Measurements from ENCODE around the gene NHEJ1.

NHEJ1 gene

GRCh38 chr2:219071131-219071816 is 89.3 kb downstream of the NHEJ1 start:
- H3K4me1 ChIP-seq: no peaks in the 10 kb centered on the region
- H3K36me3 ChIP-seq (replicated peaks): no peaks in the 10 kb centered on the region; the same call in 1 of the 2 replicates
- H3K4me3 ChIP-seq: no peak overlapping the region
- no peak for DNase-seq (ENCODE audit: low spot score in 2 of 2)
- in situ Hi-C loops (cut with MboI; ENCODE audit: low sequenced_read_pairs): no loop called here
- H3K9me3 ChIP-seq: no peaks in the 10 kb centered on the region
- H3K27me3 ChIP-seq (ENCODE audit: low read depth): no peaks in the 10 kb centered on the region

DNA sequence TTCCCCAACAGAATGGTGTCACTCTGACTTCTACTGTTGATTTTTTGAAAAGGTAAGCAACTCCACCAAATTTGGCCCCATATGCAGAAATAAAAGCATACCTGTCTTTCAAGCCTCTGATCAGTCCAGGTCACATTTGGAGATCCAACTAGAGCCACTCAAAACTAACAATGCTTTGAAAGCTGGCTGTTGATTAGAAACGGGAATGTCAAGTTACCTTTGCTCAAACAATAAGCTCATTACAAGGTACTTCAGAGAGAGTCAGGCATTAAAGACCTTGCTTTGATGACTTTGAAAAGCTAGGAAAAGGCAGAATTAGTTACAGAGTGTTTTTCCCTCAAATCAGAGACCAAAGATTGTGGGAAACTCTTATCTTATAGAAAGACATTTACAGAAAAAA is 95.1 kb downstream of the NHEJ1 start:
- Histone ChIP-seq H3K4me3 (no peak overlapping the region), H3K4me1 (peaks cover 11% of the 10 kb centered on the region), H3K9me3 (no peaks in the 10 kb centered on the region), H3K27me3 (ENCODE audit: low read depth) (peaks cover 19% of the 10 kb centered on the region), H3K36me3 (replicated peaks) (no peaks in the 10 kb centered on the region)
- in situ Hi-C loops (cut with MboI; ENCODE audit: low sequenced_read_pairs): no loop called here
- DNase-seq (ENCODE audit: low spot score in 2 of 2): no peak

GRCh38 chr2:219062081-219062480 is 98.5 kb downstream of the NHEJ1 start:
- in situ Hi-C loops (cut with MboI; ENCODE audit: low sequenced_read_pairs): no loop called here
- H3K4me3 ChIP-seq: no peak overlapping the region
- H3K36me3 ChIP-seq (replicated peaks): no peaks in the 10 kb centered on the region
- H3K4me1 ChIP-seq: peaks cover 11% of the 10 kb centered on the region
- no peaks in the 10 kb centered on the region for H3K9me3 ChIP-seq
- no peak for DNase-seq (ENCODE audit: low spot score in 2 of 2)
- peaks cover 50% of the 10 kb centered on the region for H3K27me3 ChIP-seq (ENCODE audit: low read depth)

- Histone ChIP-seq H3K4me1 (peaks cover 11% of the 10 kb centered on the region), H3K4me3 (no peak within 1 kb of the TSS), H3K9me3 (no peaks in the 10 kb centered on the region), H3K27me3 (ENCODE audit: low read depth) (peaks cover 52% of the 10 kb centered on the region), H3K36me3 (replicated peaks) (no peaks in the 10 kb centered on the region)
- no peak for DNase-seq (ENCODE audit: low spot score in 2 of 2)
- in situ Hi-C loops (cut with MboI; ENCODE audit: low sequenced_read_pairs): no loop called here
Observed at GRCh38 chr2:219060821-219061791, 99.5 kb downstream of the NHEJ1 start, which contains the start of gene IHH. IHH (minus strand) TSS chr2:219060921; CDS start chr2:219060467, 454 bp downstream.

GRCh38 chr2:219059725-219060682 is 100.6 kb downstream of the NHEJ1 start:
- peaks cover 11% of the 10 kb centered on the region for H3K4me1 ChIP-seq
- peaks cover 52% of the 10 kb centered on the region for H3K27me3 ChIP-seq (ENCODE audit: low read depth)
- no peaks in the 10 kb centered on the region for H3K9me3 ChIP-seq
- in situ Hi-C loops (cut with MboI; ENCODE audit: low sequenced_read_pairs): loop anchor here (10.0 kb wide), 1 partner anchor 95 kb away; no protein-coding TSS in a partner anchor
- no peak for DNase-seq (ENCODE audit: low spot score in 2 of 2)
- no peaks in the 10 kb centered on the region for H3K36me3 ChIP-seq (replicated peaks)
- H3K4me3 ChIP-seq: no peak overlapping the region

DNA sequence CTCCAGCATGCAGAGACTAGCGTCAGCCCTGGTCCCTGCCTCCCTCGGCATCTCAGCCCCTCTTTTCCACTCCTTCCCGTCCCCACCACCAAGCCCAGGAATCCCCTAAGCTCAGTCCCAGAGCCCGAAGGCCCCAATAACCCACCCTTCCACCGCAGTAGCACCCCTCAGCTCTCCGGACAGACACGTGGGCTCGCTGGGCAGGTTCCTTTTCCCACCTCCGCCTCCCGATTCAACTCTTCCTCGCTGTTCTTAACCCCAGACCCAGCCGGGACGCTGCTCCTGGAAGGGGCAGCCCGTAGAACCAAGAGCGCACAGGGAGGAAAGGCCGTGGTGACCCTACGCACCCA is 101.3 kb downstream of the NHEJ1 start:
- peaks cover 52% of the 10 kb centered on the region for H3K27me3 ChIP-seq (ENCODE audit: low read depth)
- DNase-seq (ENCODE audit: low spot score in 2 of 2): no peak
- peaks cover 11% of the 10 kb centered on the region for H3K4me1 ChIP-seq
- H3K4me3 ChIP-seq: no peak overlapping the region
- no peaks in the 10 kb centered on the region for H3K9me3 ChIP-seq
- in situ Hi-C loops (cut with MboI; ENCODE audit: low sequenced_read_pairs): loop anchor here (10.0 kb wide), 1 partner anchor 95 kb away; no protein-coding TSS in a partner anchor
- no peaks in the 10 kb centered on the region for H3K36me3 ChIP-seq (replicated peaks)

DNA sequence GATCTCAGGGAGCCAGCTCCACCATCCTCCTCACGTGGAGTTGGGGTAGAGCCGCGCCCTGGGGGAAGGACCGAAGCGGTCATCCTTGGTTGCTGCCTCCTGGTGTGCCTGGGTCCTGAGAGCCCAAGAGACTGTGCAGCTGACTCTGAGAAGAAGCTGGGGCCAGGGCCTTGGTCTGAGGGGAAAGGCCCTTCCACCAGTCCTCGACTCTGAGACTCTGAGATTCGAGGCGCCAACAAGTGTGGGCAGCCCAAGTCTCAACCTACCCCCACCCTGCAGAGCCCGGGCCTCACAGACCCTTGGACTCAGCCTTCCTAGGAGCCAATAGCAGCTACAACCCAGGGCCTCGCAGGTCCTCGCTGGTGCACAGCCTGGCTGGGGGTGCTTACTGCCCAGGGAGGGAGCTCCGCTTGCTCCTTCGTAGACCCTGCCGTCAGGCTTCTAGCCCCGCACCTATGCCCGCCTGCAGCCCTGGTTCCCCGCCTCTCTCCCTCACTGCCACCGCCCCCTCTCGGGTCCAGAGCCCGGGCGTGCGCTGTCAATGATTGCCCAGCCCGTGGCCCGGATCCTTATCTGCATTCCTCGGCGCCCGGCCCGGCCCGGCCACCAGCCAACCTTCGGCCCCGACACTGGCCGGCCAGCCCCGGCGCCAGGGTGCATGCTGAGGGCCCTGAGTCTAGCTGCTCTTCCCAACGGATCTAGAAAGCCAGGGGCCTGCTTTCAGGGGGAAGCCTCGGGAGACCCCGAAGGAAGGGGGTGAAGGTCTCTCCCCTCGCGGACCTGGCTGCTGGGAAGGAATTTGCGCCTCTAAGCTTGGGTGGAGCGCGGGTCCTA is 101.9 kb downstream of the NHEJ1 start:
- in situ Hi-C loops (cut with MboI; ENCODE audit: low sequenced_read_pairs): loop anchor here (10.0 kb wide), 1 partner anchor 96 kb away; no protein-coding TSS in a partner anchor
- Histone ChIP-seq H3K4me3 (no peak overlapping the region), H3K27me3 (ENCODE audit: low read depth) (peaks cover 49% of the 10 kb centered on the region), H3K9me3 (no peaks in the 10 kb centered on the region), H3K4me1 (peaks cover 11% of the 10 kb centered on the region), H3K36me3 (replicated peaks) (no peaks in the 10 kb centered on the region)
- DNase-seq (ENCODE audit: low spot score in 2 of 2): no peak

- H3K36me3 ChIP-seq (replicated peaks): no peaks in the 10 kb centered on the region
- peaks cover 49% of the 10 kb centered on the region for H3K27me3 ChIP-seq (ENCODE audit: low read depth)
- no peaks in the 10 kb centered on the region for H3K9me3 ChIP-seq
- in situ Hi-C loops (cut with MboI; ENCODE audit: low sequenced_read_pairs): loop anchor here (10.0 kb wide), 1 partner anchor 97 kb away; no protein-coding TSS in a partner anchor
- peak; percentile 47 to 83 for DNase-seq (ENCODE audit: low spot score in 2 of 2)
- H3K4me3 ChIP-seq: no peak overlapping the region
- H3K4me1 ChIP-seq: peaks cover 7% of the 10 kb centered on the region
Observed at GRCh38 chr2:219057709-219058540, 102.7 kb downstream of the NHEJ1 start.

DNA sequence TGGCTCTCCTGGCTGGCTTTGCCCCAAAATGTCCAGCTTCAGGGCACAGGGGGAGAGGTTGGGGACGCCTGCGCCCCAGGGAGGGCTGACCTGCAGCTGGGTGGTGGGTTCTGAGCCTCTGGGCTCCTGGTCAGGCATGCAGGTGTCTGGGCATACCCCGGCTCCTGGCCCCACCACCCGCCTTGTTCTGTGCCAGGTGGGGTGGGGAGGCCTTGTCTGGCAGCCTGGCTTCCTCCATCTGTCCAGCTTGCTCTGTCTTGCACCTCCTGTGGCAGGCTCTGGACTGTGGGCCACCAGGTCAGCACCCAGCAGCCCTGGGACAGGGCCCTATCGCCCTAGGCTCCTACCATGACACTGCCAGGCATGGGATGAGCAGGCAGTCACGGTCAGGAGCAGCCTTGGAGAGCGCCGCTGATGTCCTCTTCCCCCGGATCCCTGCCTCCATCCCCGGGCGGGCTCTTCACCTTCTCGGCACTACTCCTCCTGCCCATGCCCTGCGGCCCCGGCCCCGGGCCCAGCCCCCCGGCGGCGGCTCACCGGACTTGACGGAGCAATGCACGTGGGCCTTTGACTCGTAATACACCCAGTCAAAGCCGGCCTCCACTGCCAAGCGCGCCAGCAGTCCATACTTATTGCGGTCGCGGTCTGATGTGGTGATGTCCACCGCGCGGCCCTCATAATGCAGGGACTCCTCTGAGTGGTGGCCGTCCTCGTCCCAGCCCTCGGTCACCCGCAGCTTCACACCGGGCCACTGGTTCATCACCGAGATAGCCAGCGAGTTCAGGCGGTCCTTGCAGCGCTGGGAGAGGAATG is 103.5 kb downstream of the NHEJ1 start:
- in situ Hi-C loops (cut with MboI; ENCODE audit: low sequenced_read_pairs): loop anchor here (10.0 kb wide), 1 partner anchor 98 kb away; no protein-coding TSS in a partner anchor
- no peak for DNase-seq (ENCODE audit: low spot score in 2 of 2)
- no peaks in the 10 kb centered on the region for H3K9me3 ChIP-seq
- H3K4me1 ChIP-seq: no peaks in the 10 kb centered on the region
- H3K27me3 ChIP-seq (ENCODE audit: low read depth): peaks cover 44% of the 10 kb centered on the region
- H3K4me3 ChIP-seq: no peak overlapping the region
- H3K36me3 ChIP-seq (replicated peaks): no peaks in the 10 kb centered on the region

DNA sequence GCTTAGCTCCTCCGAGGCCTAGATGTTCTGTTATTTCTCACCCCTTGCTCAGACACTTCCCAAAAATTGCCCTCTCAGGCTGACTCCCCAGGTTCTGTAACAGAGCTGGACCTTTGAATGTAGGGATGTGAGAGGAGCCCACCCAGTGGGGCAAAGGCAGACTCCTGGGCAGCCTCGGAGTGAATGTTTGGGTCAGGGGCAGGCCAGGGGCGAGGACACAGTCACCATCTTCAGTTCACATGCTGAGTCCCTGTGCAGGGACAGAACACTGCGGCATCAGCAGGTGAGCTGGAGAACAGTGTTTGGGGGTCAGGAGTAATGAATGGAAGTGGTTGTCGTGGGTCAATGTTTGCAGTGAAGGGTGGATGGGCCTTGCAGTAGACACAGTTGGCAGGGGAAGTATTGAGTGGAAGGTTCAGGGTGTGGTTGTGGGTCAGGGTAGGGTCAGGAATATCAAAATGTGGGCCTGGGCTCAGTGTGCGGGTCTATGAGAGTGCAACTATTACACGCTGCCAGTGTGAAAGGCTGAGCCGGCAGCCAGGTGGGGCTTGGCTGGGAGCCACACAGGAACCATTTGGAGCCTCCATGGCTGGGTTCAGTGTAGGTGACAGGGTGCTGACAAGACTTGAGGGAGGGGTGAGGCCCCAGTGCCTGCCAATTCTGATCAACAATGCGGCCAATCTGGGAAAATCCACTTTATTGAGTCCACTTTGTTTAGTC is 104.3 kb downstream of the NHEJ1 start:
- H3K27me3 ChIP-seq (ENCODE audit: low read depth): peaks cover 36% of the 10 kb centered on the region

More for the DNA sequence above, 104.3 kb downstream of the NHEJ1 start:
- no peaks in the 10 kb centered on the region for H3K36me3 ChIP-seq (replicated peaks)
- no peaks in the 10 kb centered on the region for H3K4me1 ChIP-seq
- H3K4me3 ChIP-seq: no peak overlapping the region
- in situ Hi-C loops (cut with MboI; ENCODE audit: low sequenced_read_pairs): loop anchor here (10.0 kb wide), 1 partner anchor 98 kb away; no protein-coding TSS in a partner anchor
- DNase-seq (ENCODE audit: low spot score in 2 of 2): no peak
- H3K9me3 ChIP-seq: no peaks in the 10 kb centered on the region

Measured in HAP-1 (cell line).